PC-3 (cell line): ENCODE results near the gene H6PD.

Experiments
- CTCF ChIP-seq: fragments of 300-600 bp; sonication (generic); conservative IDR thresholded peaks from 2 replicates; pipeline ENCODE4 v1.5.1; 2017; ENCODE audit warnings: antibody characterized with exemption, low read depth, mild to moderate bottlenecking, low read length
- EZH2 ChIP-seq: fragments of 300-600 bp; sonication (generic); IDR thresholded peaks from one replicate; pipeline ENCODE4 v1.6.1; 2017; ENCODE audit warnings: antibody characterized with exemption, mild to moderate bottlenecking, low read length; ENCODE audit not compliant: unreplicated experiment
- EZH2phosphoT487 ChIP-seq: fragments of 300-600 bp; sonication (generic); IDR thresholded peaks from 2 replicates; pipeline ENCODE4 v1.6.1; 2018; ENCODE audit warnings: mild to moderate bottlenecking, antibody characterized with exemption, low read length, borderline replicate concordance

DNA sequence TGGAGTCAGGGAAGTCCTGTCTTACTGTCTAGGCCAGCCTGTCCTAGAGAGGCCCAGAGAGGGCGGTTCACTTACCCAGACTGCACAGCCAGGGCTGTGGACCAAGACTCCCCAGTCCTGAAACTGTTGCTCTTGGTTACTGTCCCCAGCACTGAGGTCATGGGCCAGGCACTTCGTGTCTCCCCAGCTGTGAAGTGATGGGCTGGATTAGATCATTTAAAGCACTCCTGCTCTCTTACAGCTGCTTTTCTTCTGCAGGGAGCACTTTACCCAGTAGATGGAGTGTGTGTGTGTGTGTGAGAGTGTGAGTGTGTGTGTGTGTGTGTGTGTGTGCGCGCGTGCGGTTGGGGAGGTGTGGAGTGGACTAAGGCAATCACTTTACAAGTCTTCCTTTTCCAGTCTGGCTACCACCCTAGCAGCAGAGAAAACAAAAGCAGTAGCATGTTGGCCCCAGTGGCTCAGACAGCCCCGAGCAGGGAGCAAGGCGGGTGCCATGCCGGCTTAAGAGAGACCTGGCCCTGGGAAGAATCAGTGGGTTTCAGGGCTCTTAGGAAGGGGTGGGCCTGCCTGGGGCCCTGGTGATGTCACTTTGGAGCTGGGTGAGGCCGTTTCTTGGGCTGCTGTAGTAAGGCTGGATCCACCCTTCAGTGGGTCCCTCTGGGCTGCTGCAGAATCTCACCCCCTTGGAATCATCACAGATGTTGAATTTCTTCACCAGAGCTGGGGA is 60.5 kb downstream of the H6PD start:
- TF ChIP-seq CTCF (peak; percentile 32; the same call in 1 of the 2 replicates), EZH2phosphoT487 (no peak), EZH2 (no peak)
